ENCODE measurements around the gene HSPA12B. TPM values are rescaled to one million over a fixed set of nuclear protein-coding genes. Genes with fewer than 3 reads are reported as not detected.

The HSPA12B gene
- total RNA-seq, 2 experiments from 2014 or later, result not detected

DNA sequence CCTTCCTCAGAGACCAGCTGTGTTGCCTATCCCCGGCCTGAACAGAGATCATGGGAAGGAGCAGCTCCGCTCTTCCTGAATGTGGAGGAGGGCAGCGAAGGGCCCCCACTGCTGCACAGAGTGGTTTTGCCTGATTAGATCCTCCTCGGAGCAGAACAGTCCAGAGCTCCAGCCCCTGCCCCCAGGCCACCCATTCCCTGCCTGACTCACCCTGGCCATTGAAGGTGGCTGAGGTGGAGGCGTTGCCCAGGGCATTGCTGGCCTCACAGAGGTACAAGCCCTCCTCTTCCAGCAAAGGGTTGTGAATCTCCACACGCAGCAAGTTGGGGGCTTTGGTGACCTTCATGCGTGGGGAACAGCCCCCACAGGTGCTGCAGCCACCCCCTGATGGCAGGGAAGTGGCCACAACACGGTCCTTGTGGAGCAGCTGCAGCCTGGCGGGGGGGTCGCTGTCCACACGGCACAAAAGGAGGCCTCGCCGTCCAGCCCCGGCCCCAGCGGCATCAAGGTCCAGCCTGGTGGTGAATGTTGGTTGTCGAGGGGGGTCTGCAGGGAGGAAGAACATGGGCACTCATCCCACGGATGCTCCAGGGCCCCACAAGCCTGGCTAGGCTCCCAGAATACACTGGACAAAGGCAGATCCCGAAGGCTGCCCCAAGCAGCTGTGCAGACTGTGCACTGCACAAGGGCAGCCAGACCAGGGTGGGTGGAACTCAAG lies 34.7 kb upstream of the HSPA12B start:
- Histone ChIP-seq H3K4me2 (ENCODE audit: low read length) (no peak overlapping the region), H3K9me3 (ENCODE audit: low read length) (no peaks in the 10 kb centered on the region), H4K20me1 (ENCODE audit: insufficient read depth, low read length) (no peaks in the 10 kb centered on the region), H3K4me3 (ENCODE audit: low read depth, low read length, poor library complexity, severe bottlenecking) (no peak overlapping the region), H2AFZ (ENCODE audit: low read length) (no peak overlapping the region), H3K79me2 (ENCODE audit: insufficient read depth, low read depth, low read length) (no peaks in the 10 kb centered on the region), H3K36me3 (ENCODE audit: insufficient read depth, low read length) (no peaks in the 10 kb centered on the region), H3K27ac (ENCODE audit: low read depth, low read length, poor library complexity, severe bottlenecking) (no peak overlapping the region), H3K9me2 (ENCODE audit: insufficient read depth, low read length) (no peaks in the 10 kb centered on the region), H3K4me1 (ENCODE audit: insufficient read depth, low read length, poor library complexity, severe bottlenecking) (no peaks in the 10 kb centered on the region)
- BruUV-seq (replicated peaks), result no TSS peak
- TF ChIP-seq CTCF (conservative IDR thresholded peaks at IDR 0.05; ENCODE audit: low read length) (no peak), EZH2phosphoT487 (IDR thresholded peaks at IDR 0.05; ENCODE audit: borderline replicate concordance, low read depth, low read length) (no peak)
- CTCF ChIA-PET (ENCODE audit: unreplicated experiment), result interaction anchor here (0.6 kb wide), 1 partner anchor 1525 kb away, joined by 5 read pairs; no protein-coding TSS in a partner anchor
- POLR2A ChIA-PET, result no interaction called here
- intact Hi-C loops (cut with micrococcal nuclease; ENCODE audit: unreplicated experiment), result no loop called here
- DNase-seq (ENCODE audit: low spot score), result no peak

- Histone ChIP-seq H3K36me3 (ENCODE audit: insufficient read depth, low read length) (no peaks in the 10 kb centered on the region), H3K4me3 (ENCODE audit: low read depth, low read length, poor library complexity, severe bottlenecking) (no peak overlapping the region), H3K79me2 (ENCODE audit: insufficient read depth, low read depth, low read length) (no peaks in the 10 kb centered on the region), H3K4me2 (ENCODE audit: low read length) (no peak overlapping the region), H3K9me3 (ENCODE audit: low read length) (no peaks in the 10 kb centered on the region), H3K4me1 (ENCODE audit: insufficient read depth, low read length, poor library complexity, severe bottlenecking) (no peaks in the 10 kb centered on the region), H4K20me1 (ENCODE audit: insufficient read depth, low read length) (no peaks in the 10 kb centered on the region), H3K9me2 (ENCODE audit: insufficient read depth, low read length) (no peaks in the 10 kb centered on the region), H2AFZ (ENCODE audit: low read length) (no peak overlapping the region), H3K27ac (ENCODE audit: low read depth, low read length, poor library complexity, severe bottlenecking) (no peak overlapping the region)
- POLR2A ChIA-PET, result no interaction called here
- no peak for DNase-seq (ENCODE audit: low spot score)
- CTCF ChIA-PET (ENCODE audit: unreplicated experiment), result no interaction called here
- TF ChIP-seq CTCF (conservative IDR thresholded peaks at IDR 0.05; ENCODE audit: low read length), result no peak
- no peak for TF ChIP-seq EZH2phosphoT487 (IDR thresholded peaks at IDR 0.05; ENCODE audit: borderline replicate concordance, low read depth, low read length)
- intact Hi-C loops (cut with micrococcal nuclease; ENCODE audit: unreplicated experiment), result no loop called here
- no TSS peak for BruUV-seq (replicated peaks)
Observed at GRCh38 chr20:3698591-3699001, 33.9 kb upstream of the HSPA12B start.

DNA sequence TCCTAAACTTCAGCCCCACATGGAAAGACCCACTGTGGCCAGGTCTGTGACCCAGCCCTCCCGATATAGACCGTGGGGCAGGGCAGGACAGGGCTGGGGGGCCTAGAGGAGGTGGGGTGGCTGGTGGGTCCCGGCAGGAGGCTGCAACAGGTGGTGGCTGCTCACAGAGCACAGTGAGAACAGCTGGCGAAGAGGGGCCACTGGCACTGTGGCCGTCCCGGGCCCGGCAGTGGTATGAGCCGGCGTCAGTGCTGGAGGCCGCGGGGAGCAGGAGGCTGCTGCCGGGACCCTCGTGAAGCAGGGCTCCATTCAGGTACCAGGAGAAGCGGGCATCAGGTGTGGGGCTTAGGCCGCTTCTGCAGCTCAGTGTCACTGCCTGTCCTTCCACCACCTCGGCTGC lies 33.4 kb upstream of the HSPA12B start:
- no peak overlapping the region for H2AFZ ChIP-seq (ENCODE audit: low read length)
- CTCF ChIA-PET (ENCODE audit: unreplicated experiment), result no interaction called here
- no peaks in the 10 kb centered on the region for H3K4me1 ChIP-seq (ENCODE audit: insufficient read depth, low read length, poor library complexity, severe bottlenecking)
- TF ChIP-seq EZH2phosphoT487 (IDR thresholded peaks at IDR 0.05; ENCODE audit: borderline replicate concordance, low read depth, low read length) (no peak), CTCF (conservative IDR thresholded peaks at IDR 0.05; ENCODE audit: low read length) (no peak)
- no TSS peak for BruUV-seq (replicated peaks)
- no peaks in the 10 kb centered on the region for H3K36me3 ChIP-seq (ENCODE audit: insufficient read depth, low read length)
- H3K27ac ChIP-seq (ENCODE audit: low read depth, low read length, poor library complexity, severe bottlenecking), result no peak overlapping the region
- H3K4me2 ChIP-seq (ENCODE audit: low read length), result no peak overlapping the region
- H3K9me3 ChIP-seq (ENCODE audit: low read length), result no peaks in the 10 kb centered on the region
- intact Hi-C loops (cut with micrococcal nuclease; ENCODE audit: unreplicated experiment), result no loop called here
- H4K20me1 ChIP-seq (ENCODE audit: insufficient read depth, low read length), result no peaks in the 10 kb centered on the region
- H3K9me2 ChIP-seq (ENCODE audit: insufficient read depth, low read length), result no peaks in the 10 kb centered on the region
- POLR2A ChIA-PET, result no interaction called here
- no peak for DNase-seq (ENCODE audit: low spot score)
- H3K79me2 ChIP-seq (ENCODE audit: insufficient read depth, low read depth, low read length), result no peaks in the 10 kb centered on the region
- no peak overlapping the region for H3K4me3 ChIP-seq (ENCODE audit: low read depth, low read length, poor library complexity, severe bottlenecking)

Measured in OCI-LY7 (cell line).